NCI-H510A (cell line): Measurements from ENCODE around the gene ZBTB46.

Experiments used
- DNase-seq: peaks from one replicate; lab custom pipeline; 2025; lab: John Stamatoyannopoulos, UW

ZBTB46 gene

DNA sequence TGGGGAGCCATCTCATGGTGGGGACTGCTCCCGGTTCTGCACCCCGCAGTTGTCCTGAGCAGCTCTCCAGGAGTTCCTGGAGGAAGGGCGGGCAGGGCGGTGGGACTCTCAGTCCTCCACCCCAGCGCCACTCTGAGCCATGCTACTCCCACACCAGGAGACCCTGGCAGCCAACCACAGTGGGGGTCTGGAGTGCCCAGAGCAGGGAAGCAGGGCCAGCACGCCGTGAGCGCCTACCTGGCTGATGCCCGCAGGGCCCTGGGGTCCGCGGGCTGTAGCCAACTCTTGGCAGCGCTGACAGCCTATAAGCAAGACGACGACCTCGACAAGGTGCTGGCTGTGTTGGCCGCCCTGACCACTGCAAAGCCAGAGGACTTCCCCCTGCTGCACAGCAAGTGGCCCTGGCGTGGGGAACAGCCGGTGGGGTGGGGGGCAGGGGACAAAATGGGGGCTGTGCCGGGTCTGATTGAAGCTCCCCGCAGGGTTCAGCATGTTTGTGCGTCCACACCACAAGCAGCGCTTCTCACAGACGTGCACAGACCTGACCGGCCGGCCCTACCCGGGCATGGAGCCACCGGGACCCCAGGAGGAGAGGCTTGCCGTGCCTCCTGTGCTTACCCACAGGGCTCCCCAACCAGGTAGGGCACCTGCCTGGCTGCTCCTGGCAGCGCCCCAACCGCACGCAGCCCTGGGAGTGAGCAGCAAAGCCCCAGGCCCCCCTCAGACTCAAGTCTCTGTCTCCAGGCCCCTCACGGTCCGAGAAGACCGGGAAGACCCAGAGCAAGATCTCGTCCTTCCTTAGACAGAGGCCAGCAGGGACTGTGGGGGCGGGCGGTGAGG, 136.3 kb downstream of the ZBTB46 start:
- no peak for DNase-seq

DNA sequence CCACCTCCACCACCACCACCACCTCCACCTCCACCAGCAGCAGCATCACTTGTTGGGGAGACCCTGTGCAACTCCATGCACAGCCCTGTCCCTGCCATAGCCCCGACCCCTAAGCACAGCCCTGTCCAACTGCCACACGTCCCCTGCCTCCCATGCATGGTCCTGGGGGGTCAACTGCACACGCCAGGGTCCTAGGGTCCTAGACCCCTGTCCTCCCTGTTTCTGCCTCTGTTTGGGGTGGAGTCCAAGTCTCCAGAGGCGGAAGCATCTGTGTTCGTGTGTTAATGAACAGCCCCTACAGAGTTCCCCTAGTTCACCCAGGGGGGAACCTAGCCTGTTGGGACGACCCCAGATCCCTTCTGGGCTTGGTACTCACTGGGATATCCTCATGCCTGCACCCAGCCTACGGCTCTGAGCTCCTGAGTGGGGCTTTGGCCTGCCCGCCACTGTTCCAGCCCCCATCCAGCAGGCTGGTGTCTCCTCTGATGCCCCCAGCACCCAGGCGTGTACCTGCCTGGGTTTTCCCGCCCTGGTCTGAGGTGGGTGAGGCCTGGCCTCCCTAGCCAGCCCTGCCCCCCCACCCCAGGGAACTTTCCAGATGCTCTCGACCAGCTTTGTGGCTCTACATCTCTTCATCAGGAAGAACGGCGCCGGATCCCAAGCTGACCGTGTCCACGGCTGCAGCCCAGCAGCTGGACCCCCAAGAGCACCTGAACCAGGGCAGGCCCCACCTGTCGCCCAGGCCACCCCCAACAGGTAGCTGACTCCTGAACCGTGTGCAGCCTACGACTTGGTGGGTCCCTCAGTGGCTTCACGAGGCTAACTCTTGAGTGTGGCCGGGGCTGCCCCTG, 137.1 kb downstream of the ZBTB46 start:
- DNase-seq, result no peak
